HepG2 (cell line): ENCODE results near the gene HDGFL2. TPM values are rescaled to one million over a fixed set of nuclear protein-coding genes. Genes with fewer than 3 reads are reported as not detected.

Experiments used
- CTCF ChIP-seq: sonication (generic); formaldehyde crosslinking; IDR thresholded peaks from 2 replicates; pipeline ENCODE4 v1.5.0; 2020; ENCODE audit warnings: mild to moderate bottlenecking, missing genetic modification reagents, moderate library complexity
- DMAP1 ChIP-seq: IDR thresholded peaks from 2 replicates; pipeline ENCODE4 v1.6.1; 2016
- DPF2 ChIP-seq: sonication (generic); formaldehyde crosslinking; IDR thresholded peaks from 2 replicates; pipeline ENCODE4 v1.4.0; 2020; ENCODE audit warnings: mild to moderate bottlenecking, low read depth, missing genetic modification reagents, borderline replicate concordance
- FIP1L1 ChIP-seq: fragments of 200-400 bp; formaldehyde crosslinking; IDR thresholded peaks from 2 replicates; pipeline ENCODE4 v1.6.1; 2018; ENCODE audit warnings: low read depth, mild to moderate bottlenecking, low read length, moderate library complexity, borderline replicate concordance; ENCODE audit not compliant: insufficient read depth
- FOXC1 ChIP-seq: sonication (generic); formaldehyde crosslinking; IDR thresholded peaks from 2 replicates; pipeline ENCODE4 v1.8.0; 2022; ENCODE audit warnings: mild to moderate bottlenecking, missing genetic modification reagents, borderline replicate concordance
- HIVEP1 ChIP-seq: sonication (generic); formaldehyde crosslinking; IDR thresholded peaks from 2 replicates; pipeline ENCODE4 v1.4.0; 2020; ENCODE audit warnings: mild to moderate bottlenecking, missing genetic modification reagents
- JDP2 ChIP-seq: sonication (generic); formaldehyde crosslinking; IDR thresholded peaks from 2 replicates; pipeline ENCODE4 v1.8.1; 2022; ENCODE audit warnings: missing genetic modification reagents, borderline replicate concordance
- KDM6A ChIP-seq: IDR thresholded peaks from 2 replicates; pipeline ENCODE4 v1.6.1; 2016; ENCODE audit warnings: low read depth
- LRRFIP1 ChIP-seq: sonication (generic); formaldehyde crosslinking; conservative IDR thresholded peaks from 2 replicates; pipeline ENCODE4 v1.4.0; 2020; ENCODE audit warnings: missing genetic modification reagents
- MEF2D ChIP-seq: sonication (generic); formaldehyde crosslinking; IDR thresholded peaks from 2 replicates; pipeline ENCODE4 v1.5.1; 2020; ENCODE audit warnings: mild to moderate bottlenecking, missing genetic modification reagents
- MXI1 ChIP-seq: IDR thresholded peaks from 3 replicates; pipeline ENCODE4 v1.6.1; 2012; ENCODE audit warnings: low read depth, low read length, inconsistent platforms, borderline replicate concordance
- NPAS2 ChIP-seq: sonication (generic); formaldehyde crosslinking; IDR thresholded peaks from 2 replicates; pipeline ENCODE4 v1.8.0; 2022; ENCODE audit warnings: mild to moderate bottlenecking, missing genetic modification reagents, borderline replicate concordance
- NR2F6 ChIP-seq, 2 experiments: IDR thresholded peaks; 2 replicates each; pipeline ENCODE4 v1.6.1; 2016; ENCODE audit warnings: antibody characterized with exemption in 1 of 2, mild to moderate bottlenecking in 1 of 2
- ONECUT2 ChIP-seq: sonication (generic); formaldehyde crosslinking; IDR thresholded peaks from 2 replicates; pipeline ENCODE4 v1.4.0; 2020; ENCODE audit warnings: missing genetic modification reagents
- PITX1 ChIP-seq: sonication (generic); formaldehyde crosslinking; IDR thresholded peaks from 2 replicates; pipeline ENCODE4 v1.5.1; 2020; ENCODE audit warnings: mild to moderate bottlenecking, missing genetic modification reagents
- RBM39 ChIP-seq: fragments of 200-400 bp; formaldehyde crosslinking; IDR thresholded peaks from one replicate; pipeline ENCODE4 v1.6.1; 2018; ENCODE audit warnings: antibody characterized with exemption, mild to moderate bottlenecking, low read depth, low read length; ENCODE audit not compliant: poor library complexity, severe bottlenecking
- ZBTB21 ChIP-seq: sonication (generic); formaldehyde crosslinking; IDR thresholded peaks from 2 replicates; pipeline ENCODE4 v1.4.0; 2020; ENCODE audit warnings: missing genetic modification reagents
- ZNF264 ChIP-seq: sonication (generic); formaldehyde crosslinking; IDR thresholded peaks from 2 replicates; pipeline ENCODE4 v1.4.0; 2020; ENCODE audit warnings: missing genetic modification reagents
- ZNF670 ChIP-seq: sonication (generic); formaldehyde crosslinking; IDR thresholded peaks from 2 replicates; pipeline ENCODE4 v1.8.0; 2022; ENCODE audit warnings: mild to moderate bottlenecking, missing genetic modification reagents, borderline replicate concordance
- ZNF674 ChIP-seq: sonication (generic); formaldehyde crosslinking; IDR thresholded peaks from 2 replicates; pipeline ENCODE4 v1.5.0; 2020; ENCODE audit warnings: low read depth, mild to moderate bottlenecking, missing genetic modification reagents
- polyA plus RNA-seq, 8 experiments: library from polyadenylated mRNA; depleted of rRNA in 3 of 8; stranded (reverse) in 7 of 8; unstranded in 1 of 8; fragments of >200 nt; fragmentation: Illumina TruSeq in 4 of 8; extraction: Trizol in 4 of 8; gene quantifications; 2 replicates each; pipeline versions ENCODE4 v1.2.1 to v1.2.3, GENCODE V29; 2011 to 2016; ENCODE audit warnings: low read depth in 4 of 8, missing spikeins in 1 of 8, mixed read lengths in 1 of 8; ENCODE audit not compliant: insufficient read depth in 1 of 8
- total RNA-seq, 5 experiments: library from RNA; depleted of rRNA; stranded (reverse); fragments of >200 nt; fragmentation: Illumina TruSeq; extraction: Trizol; gene quantifications; 2 replicates each; pipeline ENCODE4 v1.2.3, GENCODE V29; 2016; ENCODE audit warnings: low read depth in 1 of 5
- TF ChIP-seq, protein P1 (sequence below): sonication (generic); formaldehyde crosslinking; IDR thresholded peaks from 2 replicates; pipeline ENCODE4 v1.4.0; 2020; ENCODE audit warnings: mild to moderate bottlenecking, missing genetic modification reagents
- TF ChIP-seq, protein P2 (sequence below): sonication (generic); formaldehyde crosslinking; IDR thresholded peaks from 2 replicates; pipeline ENCODE4 v1.9.0; 2022; ENCODE audit warnings: missing genetic modification reagents, mild to moderate bottlenecking, borderline replicate concordance

Gene HDGFL2
- total and polyA plus RNA-seq, 2 of the 13 experiments (the other 11 are each of a cell fraction or from before 2014, with no cell fraction given), result 20.0 to 51.1 TPM

DNA sequence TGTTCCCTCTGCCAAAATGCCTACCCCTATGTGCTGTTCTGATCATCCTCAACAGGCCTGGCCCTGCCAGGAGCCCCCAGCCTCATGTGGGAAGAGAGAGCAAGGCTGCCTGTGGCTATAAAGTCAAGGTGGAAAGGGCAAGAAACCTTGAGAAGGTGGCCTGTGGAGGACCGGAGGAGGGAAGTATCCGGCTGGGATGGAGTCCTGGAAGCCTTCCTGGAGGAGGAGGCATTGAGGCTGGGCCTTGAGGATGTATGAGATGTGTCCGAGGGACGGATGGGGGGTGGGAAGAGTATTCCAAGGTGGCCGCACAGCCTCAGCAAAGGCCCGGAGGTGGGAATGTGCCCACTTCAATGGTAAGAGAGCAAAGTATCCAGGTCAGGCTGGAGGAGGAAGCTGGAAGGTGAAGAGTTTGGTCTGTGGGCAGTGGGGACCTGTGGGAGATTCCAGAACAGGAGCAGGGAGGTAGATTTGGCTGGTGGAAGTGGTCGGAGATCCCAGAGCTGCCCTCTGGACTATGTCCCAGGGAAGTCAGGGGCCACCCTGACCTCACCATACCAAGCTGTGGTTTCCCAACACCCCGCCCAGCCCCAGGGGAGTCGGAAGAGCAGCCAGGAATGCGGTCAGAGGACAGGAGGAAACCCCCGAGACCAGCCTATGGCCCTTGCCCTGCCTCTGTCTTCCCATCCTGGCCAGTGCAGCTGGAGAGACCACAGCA lies 49.2 kb downstream of the HDGFL2 start (continued):
- TF ChIP-seq CTCF (CRISPR knock-in tag) (peak; percentile 16; the same call in 1 of the 2 replicates), MXI1 (no peak), ZNF264 (CRISPR knock-in tag) (no peak; the same call in 1 of the 2 replicates), ZNF670 (CRISPR knock-in tag) (peak; percentile 56; the same call in 1 of the 2 replicates), HIVEP1 (CRISPR knock-in tag) (peak; percentile 77; the same call in 1 of the 2 replicates), LRRFIP1 (CRISPR knock-in tag) (no peak), RBM39 (no peak), MEF2D (CRISPR knock-in tag) (no peak), NPAS2 (no peak), DPF2 (CRISPR knock-in tag) (peak; percentile 59; the same call in 1 of the 2 replicates), JDP2 (CRISPR knock-in tag) (no peak), KDM6A (peak; percentile 61; the same call in 1 of the 2 replicates), ONECUT2 (no peak), FIP1L1 (no peak), FOXC1 (CRISPR knock-in tag) (no peak), ZBTB21 (CRISPR knock-in tag) (no peak), NR2F6 (IDR thresholded peaks at IDR 0.05) (peak; percentile 91), NR2F6 (CRISPR knock-in tag; IDR thresholded peaks at IDR 0.05) (peak; percentile 90), DMAP1 (CRISPR knock-in tag) (no peak), ZNF674 (CRISPR knock-in tag) (no peak), PITX1 (CRISPR knock-in tag) (peak; percentile 19; the same call in 1 of the 2 replicates)
- TF ChIP-seq, protein P1, sequence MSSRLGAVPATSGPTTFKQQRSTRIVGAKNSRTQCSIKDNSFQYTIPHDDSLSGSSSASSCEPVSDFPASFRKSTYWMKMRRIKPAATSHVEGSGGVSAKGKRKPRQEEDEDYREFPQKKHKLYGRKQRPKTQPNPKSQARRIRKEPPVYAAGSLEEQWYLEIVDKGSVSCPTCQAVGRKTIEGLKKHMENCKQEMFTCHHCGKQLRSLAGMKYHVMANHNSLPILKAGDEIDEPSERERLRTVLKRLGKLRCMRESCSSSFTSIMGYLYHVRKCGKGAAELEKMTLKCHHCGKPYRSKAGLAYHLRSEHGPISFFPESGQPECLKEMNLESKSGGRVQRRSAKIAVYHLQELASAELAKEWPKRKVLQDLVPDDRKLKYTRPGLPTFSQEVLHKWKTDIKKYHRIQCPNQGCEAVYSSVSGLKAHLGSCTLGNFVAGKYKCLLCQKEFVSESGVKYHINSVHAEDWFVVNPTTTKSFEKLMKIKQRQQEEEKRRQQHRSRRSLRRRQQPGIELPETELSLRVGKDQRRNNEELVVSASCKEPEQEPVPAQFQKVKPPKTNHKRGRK (CRISPR knock-in tag), result no peak
- TF ChIP-seq, protein P2, sequence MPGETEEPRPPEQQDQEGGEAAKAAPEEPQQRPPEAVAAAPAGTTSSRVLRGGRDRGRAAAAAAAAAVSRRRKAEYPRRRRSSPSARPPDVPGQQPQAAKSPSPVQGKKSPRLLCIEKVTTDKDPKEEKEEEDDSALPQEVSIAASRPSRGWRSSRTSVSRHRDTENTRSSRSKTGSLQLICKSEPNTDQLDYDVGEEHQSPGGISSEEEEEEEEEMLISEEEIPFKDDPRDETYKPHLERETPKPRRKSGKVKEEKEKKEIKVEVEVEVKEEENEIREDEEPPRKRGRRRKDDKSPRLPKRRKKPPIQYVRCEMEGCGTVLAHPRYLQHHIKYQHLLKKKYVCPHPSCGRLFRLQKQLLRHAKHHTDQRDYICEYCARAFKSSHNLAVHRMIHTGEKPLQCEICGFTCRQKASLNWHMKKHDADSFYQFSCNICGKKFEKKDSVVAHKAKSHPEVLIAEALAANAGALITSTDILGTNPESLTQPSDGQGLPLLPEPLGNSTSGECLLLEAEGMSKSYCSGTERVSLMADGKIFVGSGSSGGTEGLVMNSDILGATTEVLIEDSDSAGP (CRISPR knock-in tag), result peak; percentile 35; the same call in 1 of the 2 replicates
